Gastroesophageal sphincter (tissue), 4 donors: ENCODE measurements around the gene MRFAP1L1. TPM values are rescaled to one million over a fixed set of nuclear protein-coding genes. Genes with fewer than 3 reads are reported as not detected.

Source experiments
- ATAC-seq: fragments of 150-250 bp; one replicate; pipeline ENCODE4 v1.9.1; 2016; ENCODE audit warnings: mild to moderate bottlenecking, moderate library complexity
- H3K27ac ChIP-seq, 4 donors: fragments of 200-600 bp; sonication (generic) in 3 of 4; 1 replicate in 3 of 4; 2 replicates in 1 of 4; pipeline ENCODE4 v1.5.1; 2016 to 2019
- H3K27me3 ChIP-seq: fragments of 200-600 bp; sonication (generic); one replicate; pipeline ENCODE4 v1.5.1; 2019
- H3K36me3 ChIP-seq, 2 donors: fragments of 200-600 bp; sonication (generic); one replicate each; pipeline ENCODE4 v1.5.1; 2019; ENCODE audit warnings: control low read depth in 1 of 2
- H3K4me1 ChIP-seq, 3 donors: fragments of 200-600 bp; sonication (generic); 1 replicate in 2 of 3; 2 replicates in 1 of 3; pipeline ENCODE4 v1.5.1; 2016 to 2019; ENCODE audit warnings: control low read depth in 2 of 3
- H3K4me3 ChIP-seq, 2 donors: fragments of 200-600 bp; sonication (generic); one replicate each; pipeline ENCODE4 v1.5.1; 2019; ENCODE audit warnings: mild to moderate bottlenecking in 1 of 2, moderate library complexity in 1 of 2
- H3K9me3 ChIP-seq, 3 donors: fragments of 200-600 bp; sonication (generic); one replicate each; pipeline ENCODE4 v1.5.1; 2017 to 2019; ENCODE audit warnings: control low read depth in 2 of 3
- EP300 ChIP-seq: sonication (generic); formaldehyde crosslinking; IDR thresholded peaks from one replicate; pipeline ENCODE4 v1.6.1; 2017; ENCODE audit warnings: antibody characterized with exemption, mild to moderate bottlenecking
- POLR2A ChIP-seq, 2 donors: fragments of 450-650 bp; IDR thresholded peaks; one replicate each; pipeline ENCODE4 v1.6.1; 2017; ENCODE audit warnings: antibody characterized with exemption in 2 of 2, mild to moderate bottlenecking in 2 of 2, moderate library complexity in 1 of 2
- POLR2AphosphoS5 ChIP-seq: sonication (generic); formaldehyde crosslinking; IDR thresholded peaks from one replicate; pipeline ENCODE4 v1.6.1; 2017; ENCODE audit warnings: antibody characterized with exemption
- WGBS, 2 donors: methylation state at CpG; one replicate each; pipeline ENCODE4 v1.1.5; 2018; ENCODE audit warnings: low coverage in 1 of 2; 5-methylcytosine and 5-hydroxymethylcytosine counted together
- total RNA-seq, 4 donors: library from RNA; depleted of rRNA; stranded (reverse); fragments of >200 nt; gene quantifications; one replicate each; pipeline ENCODE4 v1.1.0, GENCODE V29; 2016
- TF ChIP-seq, protein P1 (sequence below), 4 experiments: fragments of 200-600 bp in 2 of 4; fragments of 450-650 bp in 2 of 4; sonication (generic) in 1 of 4; IDR thresholded peaks; one replicate each; pipeline ENCODE4 v1.5.1; 2017 to 2019; ENCODE audit warnings: antibody characterized with exemption in 4 of 4, mild to moderate bottlenecking in 2 of 4, moderate library complexity in 2 of 4

MRFAP1L1 gene
- total RNA-seq, 4 donors from 2014 or later: 59.2 to 74.1 (median 66.8) TPM

DNA sequence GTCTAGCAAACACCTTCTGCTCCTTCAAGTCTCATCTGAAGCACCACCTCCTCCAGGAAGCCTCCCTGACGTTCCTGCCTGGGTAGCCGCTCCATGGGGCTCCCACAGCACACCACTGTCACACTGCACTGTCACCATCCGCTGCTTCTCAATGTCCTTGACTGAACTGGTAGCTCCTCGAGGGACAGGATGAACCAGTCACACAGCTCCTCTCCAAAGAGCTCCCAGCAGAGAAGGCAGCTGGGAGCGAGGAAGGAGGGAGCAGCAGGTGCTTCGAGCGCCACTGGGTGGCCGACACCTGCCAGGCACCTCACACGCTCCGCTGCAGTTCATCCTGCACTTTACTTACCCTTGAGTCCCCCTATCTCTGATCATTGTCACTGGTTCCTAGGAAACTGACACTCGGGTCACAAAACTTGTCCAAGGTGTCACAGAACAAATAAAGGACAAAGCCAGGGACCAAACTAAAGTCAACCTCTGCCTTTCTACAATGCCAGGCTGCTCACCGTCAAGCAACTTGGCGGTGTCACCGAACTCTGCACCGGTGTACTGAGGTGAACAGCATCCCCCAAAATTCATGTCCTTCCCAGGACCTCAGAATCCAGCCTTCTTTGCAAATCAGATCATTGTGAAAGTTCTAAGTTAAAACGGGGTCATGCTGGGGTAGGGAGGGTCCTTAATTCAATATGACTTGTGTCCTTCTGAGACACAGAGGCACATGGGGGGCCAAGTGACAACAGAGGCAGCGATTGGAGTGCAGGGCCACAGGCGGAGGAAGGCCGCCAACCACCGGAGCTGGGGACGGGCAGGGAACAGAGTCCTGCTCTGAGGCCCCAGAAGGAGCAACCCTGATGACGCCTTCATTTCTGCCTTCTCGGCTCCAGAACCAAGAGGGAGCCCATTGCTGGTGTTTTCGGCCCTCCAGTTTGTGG, 21.5 kb downstream of the MRFAP1L1 start:
- 90% methylated on average over 5 to 15 of the region's 24 CpGs for WGBS, 2 donors
- ATAC-seq: no peak
- Histone ChIP-seq H3K27ac (no peak overlapping the region), H3K4me3 (no peak overlapping the region), H3K9me3 (no peaks in the 10 kb centered on the region), H3K27me3 (no peaks in the 10 kb centered on the region), H3K4me1 (no peaks in the 10 kb centered on the region), H3K36me3 (no peaks in the 10 kb centered on the region)
- TF ChIP-seq POLR2AphosphoS5: no peak
- TF ChIP-seq EP300: no peak
- TF ChIP-seq, protein P1, sequence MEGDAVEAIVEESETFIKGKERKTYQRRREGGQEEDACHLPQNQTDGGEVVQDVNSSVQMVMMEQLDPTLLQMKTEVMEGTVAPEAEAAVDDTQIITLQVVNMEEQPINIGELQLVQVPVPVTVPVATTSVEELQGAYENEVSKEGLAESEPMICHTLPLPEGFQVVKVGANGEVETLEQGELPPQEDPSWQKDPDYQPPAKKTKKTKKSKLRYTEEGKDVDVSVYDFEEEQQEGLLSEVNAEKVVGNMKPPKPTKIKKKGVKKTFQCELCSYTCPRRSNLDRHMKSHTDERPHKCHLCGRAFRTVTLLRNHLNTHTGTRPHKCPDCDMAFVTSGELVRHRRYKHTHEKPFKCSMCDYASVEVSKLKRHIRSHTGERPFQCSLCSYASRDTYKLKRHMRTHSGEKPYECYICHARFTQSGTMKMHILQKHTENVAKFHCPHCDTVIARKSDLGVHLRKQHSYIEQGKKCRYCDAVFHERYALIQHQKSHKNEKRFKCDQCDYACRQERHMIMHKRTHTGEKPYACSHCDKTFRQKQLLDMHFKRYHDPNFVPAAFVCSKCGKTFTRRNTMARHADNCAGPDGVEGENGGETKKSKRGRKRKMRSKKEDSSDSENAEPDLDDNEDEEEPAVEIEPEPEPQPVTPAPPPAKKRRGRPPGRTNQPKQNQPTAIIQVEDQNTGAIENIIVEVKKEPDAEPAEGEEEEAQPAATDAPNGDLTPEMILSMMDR (IDR thresholded peaks at IDR 0.05): no peak
- TF ChIP-seq POLR2A (IDR thresholded peaks at IDR 0.05): no peak

DNA sequence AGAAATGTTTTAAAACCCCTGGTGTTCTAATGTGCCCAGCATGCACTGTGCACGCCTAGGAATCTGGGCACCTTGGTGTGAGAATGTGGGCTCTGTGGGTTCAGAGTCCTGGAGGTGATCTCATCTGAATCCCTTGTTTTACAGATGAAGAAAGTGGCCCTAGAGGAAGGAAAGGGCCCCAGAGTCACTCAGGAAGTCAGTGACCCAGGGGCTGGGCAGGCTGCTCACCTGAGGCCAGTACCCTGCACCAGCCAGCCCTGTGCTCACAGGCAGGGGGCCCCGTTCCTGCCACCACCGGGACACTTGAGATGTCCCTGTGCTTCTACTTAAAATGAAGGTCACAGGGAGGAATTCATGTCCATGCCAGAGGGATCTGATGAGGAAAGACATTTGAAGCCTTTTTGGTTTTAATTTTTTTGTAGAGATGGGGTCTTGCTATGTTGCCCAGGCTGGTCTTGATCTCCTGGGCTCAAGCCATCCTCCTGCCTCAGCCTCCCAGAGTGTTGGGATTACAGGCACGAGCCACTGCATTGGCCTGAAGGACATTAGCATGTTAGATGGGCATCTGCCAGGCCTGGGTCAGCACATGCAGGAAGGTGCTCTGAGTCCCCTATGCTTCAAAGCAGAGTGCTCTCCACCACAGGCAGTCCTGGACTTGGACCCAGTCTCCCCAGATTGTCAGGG, 23.4 kb downstream of the MRFAP1L1 start:
- H3K27ac ChIP-seq: no peak overlapping the region
- no peak overlapping the region for H3K4me3 ChIP-seq
- H3K27me3 ChIP-seq: no peaks in the 10 kb centered on the region
- no peaks in the 10 kb centered on the region for H3K4me1 ChIP-seq
- no peak for ATAC-seq
- H3K9me3 ChIP-seq: no peaks in the 10 kb centered on the region
- WGBS, 2 donors: 86% methylated on average over 1 of the region's 4 CpGs; no CpG with 5 or more reads in 1 of the 2 donors
- H3K36me3 ChIP-seq: no peaks in the 10 kb centered on the region
- TF ChIP-seq EP300: no peak
- TF ChIP-seq POLR2A (IDR thresholded peaks at IDR 0.05): no peak
- TF ChIP-seq, protein P1 (IDR thresholded peaks at IDR 0.05): no peak
- TF ChIP-seq POLR2AphosphoS5: no peak

DNA sequence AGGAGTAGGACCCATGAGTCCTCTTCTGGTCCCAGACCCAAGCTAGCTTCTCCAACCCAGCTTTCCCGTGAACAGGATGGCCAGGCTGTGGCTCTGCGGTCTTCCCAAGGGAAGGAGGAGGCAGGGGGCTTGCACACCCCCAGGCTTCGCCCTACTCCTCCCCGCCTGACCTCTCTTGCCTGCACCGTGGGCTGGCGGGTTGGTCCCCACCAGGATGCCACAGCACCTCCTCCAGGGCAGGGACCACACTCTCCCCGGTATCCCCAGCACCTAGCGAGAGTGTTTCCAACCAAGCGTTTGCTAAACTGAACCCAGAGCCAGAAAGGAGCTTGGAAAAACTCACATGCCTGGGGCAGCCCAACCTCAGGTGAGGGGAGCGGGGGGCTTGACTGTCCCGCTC, 25.0 kb downstream of the MRFAP1L1 start:
- TF ChIP-seq, protein P1 (IDR thresholded peaks at IDR 0.05): no peak
- TF ChIP-seq POLR2A (IDR thresholded peaks at IDR 0.05) (no peak), POLR2AphosphoS5 (no peak), EP300 (no peak)
- WGBS, 2 donors: 69% methylated on average over 3 of the region's 11 CpGs; no CpG with 5 or more reads in 1 of the 2 donors
- H3K36me3 ChIP-seq: peaks cover 0 to 8% of the 10 kb centered on the region in 2 donors
- ATAC-seq: no peak
- no peaks in the 10 kb centered on the region for H3K27me3 ChIP-seq
- H3K27ac ChIP-seq: no peak overlapping the region
- no peak overlapping the region for H3K4me3 ChIP-seq
- peaks cover 0 to 5% (median 0%) of the 10 kb centered on the region in 3 donors for H3K9me3 ChIP-seq
- H3K4me1 ChIP-seq: no peaks in the 10 kb centered on the region

DNA sequence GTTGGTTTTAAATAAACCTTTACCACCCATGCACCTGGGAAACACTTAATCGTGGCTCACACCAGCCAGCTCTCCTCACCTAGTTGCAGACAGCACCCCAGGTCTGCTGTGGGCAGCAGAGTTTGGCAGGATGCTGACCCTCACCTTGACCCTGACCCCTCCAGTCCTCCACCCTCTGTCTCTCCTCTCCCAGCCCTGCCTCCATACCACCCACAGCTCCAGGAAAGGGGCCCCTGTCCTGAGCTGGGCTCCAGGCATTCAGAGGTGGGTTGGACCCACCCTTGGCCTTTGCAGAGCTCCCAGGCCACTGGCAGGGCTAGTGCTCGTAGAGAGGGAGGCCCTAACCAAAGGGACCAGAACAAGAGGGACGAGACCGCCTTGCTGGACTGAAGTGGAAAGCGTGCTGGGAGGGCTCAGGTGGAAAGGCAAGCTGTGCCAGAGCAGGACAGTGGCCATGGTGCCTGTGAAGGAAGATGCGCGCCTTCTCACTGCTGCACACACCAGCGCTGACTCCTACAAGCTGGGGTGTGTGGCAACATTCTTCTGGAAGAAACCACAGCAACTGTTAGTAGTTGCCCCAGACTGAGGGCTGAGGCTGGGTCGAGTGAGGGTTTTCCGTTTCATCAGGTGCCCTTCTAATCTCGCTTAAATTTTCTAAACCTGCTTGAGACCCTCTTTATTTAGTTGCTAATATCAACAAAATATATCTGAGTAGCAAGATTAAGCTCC, 26.6 kb downstream of the MRFAP1L1 start:
- peaks cover 0 to under 1% (median 0%) of the 10 kb centered on the region in 3 donors for H3K4me1 ChIP-seq
- H3K27ac ChIP-seq: no peak overlapping the region
- peaks cover 0 to 5% (median 0%) of the 10 kb centered on the region in 3 donors for H3K9me3 ChIP-seq
- TF ChIP-seq EP300 (no peak), POLR2A (IDR thresholded peaks at IDR 0.05) (no peak), POLR2AphosphoS5 (no peak)
- TF ChIP-seq, protein P1 (IDR thresholded peaks at IDR 0.05): no peak
- no peak for ATAC-seq
- no peak overlapping the region for H3K4me3 ChIP-seq
- 82 to 85% methylated on average over 3 to 9 of the region's 11 CpGs for WGBS, 2 donors
- peaks cover 0 to 8% of the 10 kb centered on the region in 2 donors for H3K36me3 ChIP-seq
- no peaks in the 10 kb centered on the region for H3K27me3 ChIP-seq
